DOHH2 (cell line): ENCODE measurements around the gene MAP7D1.

ENCODE experiments used
- H3F3A ChIP-seq: fragments of 200-600 bp; sonication (generic), shearing (Covaris generic); 2 replicates; pipeline ENCODE4 v1.6.0; 2016; ENCODE audit warnings: antibody characterized with exemption, mild to moderate bottlenecking; ENCODE audit not compliant: control insufficient read depth, insufficient read depth
- H3K27ac ChIP-seq: fragments of 200-600 bp; sonication (generic); 2 replicates; pipeline ENCODE4 v1.5.1; 2014; ENCODE audit warnings: low read depth, mild to moderate bottlenecking, low read length, moderate library complexity
- H3K27me3 ChIP-seq: fragments of 200-600 bp; sonication (generic); 2 replicates; pipeline ENCODE4 v1.6.1; 2014; ENCODE audit warnings: mild to moderate bottlenecking, low read length, mixed read lengths; ENCODE audit not compliant: control insufficient read depth
- H3K36me3 ChIP-seq: fragments of 200-600 bp; sonication (generic); 2 replicates; pipeline ENCODE4 v1.6.1; 2014; ENCODE audit warnings: mild to moderate bottlenecking, low read length, moderate library complexity, mixed read lengths; ENCODE audit not compliant: control insufficient read depth
- H3K4me1 ChIP-seq: fragments of 200-600 bp; sonication (generic); 2 replicates; pipeline ENCODE4 v1.6.1; 2014; ENCODE audit warnings: mild to moderate bottlenecking, low read length, mixed read lengths; ENCODE audit not compliant: control insufficient read depth
- H3K4me2 ChIP-seq: fragments of 200-600 bp; sonication (generic); 2 replicates; pipeline ENCODE4 v1.6.0; 2014; ENCODE audit warnings: mild to moderate bottlenecking, low read length, moderate library complexity
- H3K4me3 ChIP-seq: fragments of 200-600 bp; sonication (generic); 2 replicates; pipeline ENCODE4 v1.5.1; 2014; ENCODE audit warnings: mild to moderate bottlenecking, low read length, mixed read lengths
- H3K79me2 ChIP-seq: fragments of 200-600 bp; sonication (generic); 2 replicates; pipeline ENCODE4 v1.6.1; 2014; ENCODE audit warnings: mild to moderate bottlenecking, low read length, mixed read lengths; ENCODE audit not compliant: control insufficient read depth
- H3K9me2 ChIP-seq: fragments of 200-600 bp; sonication (generic); replicated peaks from 2 replicates; pipeline ENCODE4 v1.6.1; 2014; ENCODE audit warnings: mild to moderate bottlenecking, low read length, mixed read lengths; ENCODE audit not compliant: control insufficient read depth
- H3K9me3 ChIP-seq: fragments of 200-600 bp; sonication (generic); 2 replicates; pipeline ENCODE4 v1.6.1; 2014; ENCODE audit warnings: antibody characterized with exemption, low read length, mixed read lengths; ENCODE audit not compliant: control insufficient read depth, insufficient read depth
- H4K20me1 ChIP-seq: fragments of 200-600 bp; sonication (generic); 2 replicates; pipeline ENCODE4 v1.6.0; 2014; ENCODE audit warnings: low read depth, mild to moderate bottlenecking, antibody characterized with exemption, low read length, moderate library complexity; ENCODE audit not compliant: control insufficient read depth, insufficient read depth
- EZH2phosphoT487 ChIP-seq: fragments of 200-600 bp; sonication (generic); IDR thresholded peaks from 2 replicates; pipeline ENCODE4 v1.6.1; 2017; ENCODE audit warnings: borderline replicate concordance, mild to moderate bottlenecking, antibody characterized with exemption, low read length, moderate library complexity, mixed read lengths
- TF ChIP-seq, protein P1 (sequence below): fragments of 200-600 bp; sonication (generic); IDR thresholded peaks from one replicate; pipeline ENCODE4 v1.5.1; 2014; ENCODE audit warnings: antibody characterized with exemption, mild to moderate bottlenecking, low read depth, low read length; ENCODE audit not compliant: poor library complexity, severe bottlenecking

MAP7D1 gene

DNA sequence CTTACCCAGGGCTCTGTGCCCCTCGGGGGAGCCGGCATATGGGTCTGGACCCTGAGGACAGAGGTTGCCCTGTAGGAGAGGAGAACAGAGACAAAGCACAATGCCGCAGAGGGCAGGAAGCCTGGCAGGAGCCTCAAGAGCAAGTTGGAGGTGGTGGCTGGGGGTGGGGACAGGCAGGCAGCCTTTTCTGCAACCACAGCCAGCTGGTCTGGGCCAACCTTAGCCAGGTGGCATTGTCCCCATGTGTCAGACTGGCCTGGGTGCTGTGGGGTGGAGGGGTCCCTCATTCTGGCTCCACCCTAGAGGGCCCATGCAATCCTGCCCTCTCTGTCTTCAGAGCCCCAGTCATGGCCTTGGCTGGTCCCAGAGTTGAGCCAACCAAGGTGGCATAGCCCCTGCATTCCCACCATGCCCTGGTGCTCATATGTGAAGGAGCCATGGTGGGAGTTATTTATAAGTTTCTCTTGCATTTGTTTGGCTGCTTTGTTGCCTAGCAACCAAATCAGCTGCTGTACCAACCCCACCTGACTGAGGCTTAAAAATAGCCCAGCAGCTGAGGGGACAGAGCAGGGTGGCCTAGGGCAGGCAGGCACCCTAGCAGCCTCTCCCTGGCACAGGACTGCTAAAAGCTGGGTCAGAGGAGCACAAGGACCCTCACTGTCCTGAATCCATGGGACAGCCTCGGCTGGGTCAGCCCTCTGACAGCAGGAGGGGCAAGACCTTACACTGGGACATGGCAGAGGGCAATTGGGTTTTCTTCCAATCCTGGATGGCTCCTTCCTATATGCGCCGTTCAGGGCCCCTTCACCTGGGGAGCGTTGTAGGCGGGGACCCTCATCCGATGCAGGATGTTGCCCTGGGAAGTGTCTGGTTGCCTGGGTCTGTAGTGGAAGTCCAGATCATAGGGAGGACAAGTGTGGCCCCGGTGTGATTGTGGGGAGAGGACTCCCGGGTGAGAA, 19.5 kb downstream of the MAP7D1 start:
- no peaks in the 10 kb centered on the region for H3K9me2 ChIP-seq
- no peak for TF ChIP-seq EZH2phosphoT487
- TF ChIP-seq, protein P1, sequence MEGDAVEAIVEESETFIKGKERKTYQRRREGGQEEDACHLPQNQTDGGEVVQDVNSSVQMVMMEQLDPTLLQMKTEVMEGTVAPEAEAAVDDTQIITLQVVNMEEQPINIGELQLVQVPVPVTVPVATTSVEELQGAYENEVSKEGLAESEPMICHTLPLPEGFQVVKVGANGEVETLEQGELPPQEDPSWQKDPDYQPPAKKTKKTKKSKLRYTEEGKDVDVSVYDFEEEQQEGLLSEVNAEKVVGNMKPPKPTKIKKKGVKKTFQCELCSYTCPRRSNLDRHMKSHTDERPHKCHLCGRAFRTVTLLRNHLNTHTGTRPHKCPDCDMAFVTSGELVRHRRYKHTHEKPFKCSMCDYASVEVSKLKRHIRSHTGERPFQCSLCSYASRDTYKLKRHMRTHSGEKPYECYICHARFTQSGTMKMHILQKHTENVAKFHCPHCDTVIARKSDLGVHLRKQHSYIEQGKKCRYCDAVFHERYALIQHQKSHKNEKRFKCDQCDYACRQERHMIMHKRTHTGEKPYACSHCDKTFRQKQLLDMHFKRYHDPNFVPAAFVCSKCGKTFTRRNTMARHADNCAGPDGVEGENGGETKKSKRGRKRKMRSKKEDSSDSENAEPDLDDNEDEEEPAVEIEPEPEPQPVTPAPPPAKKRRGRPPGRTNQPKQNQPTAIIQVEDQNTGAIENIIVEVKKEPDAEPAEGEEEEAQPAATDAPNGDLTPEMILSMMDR, result no peak
- no peaks in the 10 kb centered on the region for H3K9me3 ChIP-seq
- H3K4me1 ChIP-seq, result peaks cover 8% of the 10 kb centered on the region
- peaks cover 88% of the 10 kb centered on the region for H3K36me3 ChIP-seq
- H3K27ac ChIP-seq, result no peak overlapping the region
- no peaks in the 10 kb centered on the region for H3F3A ChIP-seq
- H4K20me1 ChIP-seq, result peaks cover 4% of the 10 kb centered on the region; the same call in 1 of the 2 replicates
- H3K79me2 ChIP-seq, result peaks cover 2% of the 10 kb centered on the region; the same call in 1 of the 2 replicates
- H3K4me3 ChIP-seq, result no peak overlapping the region
- no peaks in the 10 kb centered on the region for H3K27me3 ChIP-seq
- H3K4me2 ChIP-seq, result no peak overlapping the region

DNA sequence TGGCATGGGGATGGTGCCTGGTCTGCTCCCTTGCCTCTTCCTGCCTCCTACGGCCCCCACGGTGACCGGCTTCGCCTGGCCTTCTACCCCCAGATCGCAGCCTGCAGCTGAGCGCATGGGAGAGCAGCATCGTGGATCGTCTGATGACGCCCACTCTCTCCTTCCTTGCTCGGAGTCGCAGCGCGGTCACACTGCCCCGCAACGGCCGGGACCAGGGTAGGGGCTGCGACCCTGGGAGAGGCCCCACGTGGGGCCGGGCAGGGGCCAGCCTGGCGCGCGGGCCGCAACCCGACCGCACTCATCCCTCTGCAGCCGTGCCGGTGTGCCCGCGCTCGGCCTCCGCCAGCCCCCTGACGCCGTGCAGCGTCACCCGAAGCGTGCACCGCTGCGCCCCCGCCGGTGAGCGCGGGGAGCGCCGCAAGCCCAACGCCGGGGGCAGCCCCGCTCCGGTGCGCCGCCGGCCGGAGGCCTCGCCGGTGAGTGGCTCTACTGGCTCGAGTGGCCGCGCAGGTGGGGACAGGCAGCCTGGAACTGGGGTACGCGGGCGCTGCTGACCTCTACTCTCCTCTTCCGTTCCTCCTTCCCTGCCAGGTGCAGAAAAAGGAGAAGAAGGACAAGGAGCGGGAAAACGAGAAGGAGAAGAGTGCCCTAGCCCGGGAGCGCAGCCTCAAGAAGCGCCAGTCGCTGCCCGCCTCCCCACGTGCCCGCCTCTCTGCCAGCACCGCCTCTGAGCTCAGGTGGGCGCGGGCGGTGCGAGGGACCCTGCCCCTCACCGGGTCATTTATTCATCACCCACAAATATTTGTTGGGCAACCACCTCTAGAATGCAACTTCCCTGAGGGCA, 20.4 kb downstream of the MAP7D1 start:
- H3K9me3 ChIP-seq, result no peaks in the 10 kb centered on the region
- peaks cover 89% of the 10 kb centered on the region for H3K36me3 ChIP-seq
- no peaks in the 10 kb centered on the region for H3K27me3 ChIP-seq
- no peaks in the 10 kb centered on the region for H3F3A ChIP-seq
- no peak for TF ChIP-seq EZH2phosphoT487
- TF ChIP-seq, protein P1, result no peak
- H3K4me2 ChIP-seq, result no peak overlapping the region
- no peaks in the 10 kb centered on the region for H3K9me2 ChIP-seq
- H4K20me1 ChIP-seq, result peaks cover 4% of the 10 kb centered on the region; the same call in 1 of the 2 replicates
- H3K4me3 ChIP-seq, result no peak overlapping the region
- peaks cover 8% of the 10 kb centered on the region for H3K4me1 ChIP-seq
- no peaks in the 10 kb centered on the region for H3K79me2 ChIP-seq
- H3K27ac ChIP-seq, result no peak overlapping the region

- no peak overlapping the region for H3K27ac ChIP-seq
- TF ChIP-seq, protein P1, result no peak
- no peak for TF ChIP-seq EZH2phosphoT487
- H3F3A ChIP-seq, result no peaks in the 10 kb centered on the region
- no peaks in the 10 kb centered on the region for H3K27me3 ChIP-seq
- peaks cover 8% of the 10 kb centered on the region for H3K4me1 ChIP-seq
- H3K4me3 ChIP-seq, result no peak overlapping the region
- H3K36me3 ChIP-seq, result peaks cover 82% of the 10 kb centered on the region
- H3K4me2 ChIP-seq, result no peak overlapping the region
- peaks cover 2% of the 10 kb centered on the region; the same call in 1 of the 2 replicates for H4K20me1 ChIP-seq
- no peaks in the 10 kb centered on the region for H3K9me2 ChIP-seq
- H3K9me3 ChIP-seq, result no peaks in the 10 kb centered on the region
- H3K79me2 ChIP-seq, result no peaks in the 10 kb centered on the region
These were observed 21.9 kb downstream of the MAP7D1 start for GRCh38 chr1:36177589-36178431.
